Measurements from ENCODE around the gene ONECUT3. TPM values are rescaled to one million over a fixed set of nuclear protein-coding genes. Genes with fewer than 3 reads are reported as not detected.
A peak's percentile ranks its signal among the peaks of the same experiment; 100 is the strongest.

Gene ONECUT3
- total and polyA plus RNA-seq, 9 of the 15 experiments (the other 6 are each of a cell fraction or from before 2014, with no cell fraction given), result not detected

DNA sequence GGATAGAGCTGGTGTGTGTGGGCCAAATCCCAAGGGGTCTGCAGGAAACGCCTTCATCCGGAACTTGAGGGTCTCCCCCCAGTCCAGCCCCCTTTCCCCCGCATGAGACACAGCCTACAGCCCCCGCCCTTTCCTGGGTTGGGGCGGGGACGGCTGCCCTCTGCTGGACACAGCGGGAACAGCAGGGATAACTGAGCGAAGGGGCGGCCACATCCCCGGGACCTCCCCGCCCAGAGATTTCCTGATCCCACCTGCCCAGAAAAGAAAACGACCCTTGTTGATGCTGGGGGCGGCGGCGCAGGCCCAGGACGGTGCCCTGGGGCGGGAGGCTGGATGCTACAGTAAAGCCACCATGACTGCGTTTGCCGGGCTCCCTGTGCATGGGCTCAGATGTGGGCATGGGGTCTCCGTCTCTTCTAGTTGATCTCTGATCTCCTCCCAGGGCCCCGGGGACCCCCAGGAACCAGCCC, 14.2 kb downstream of the ONECUT3 start (continued):
- TF ChIP-seq, protein P1, sequence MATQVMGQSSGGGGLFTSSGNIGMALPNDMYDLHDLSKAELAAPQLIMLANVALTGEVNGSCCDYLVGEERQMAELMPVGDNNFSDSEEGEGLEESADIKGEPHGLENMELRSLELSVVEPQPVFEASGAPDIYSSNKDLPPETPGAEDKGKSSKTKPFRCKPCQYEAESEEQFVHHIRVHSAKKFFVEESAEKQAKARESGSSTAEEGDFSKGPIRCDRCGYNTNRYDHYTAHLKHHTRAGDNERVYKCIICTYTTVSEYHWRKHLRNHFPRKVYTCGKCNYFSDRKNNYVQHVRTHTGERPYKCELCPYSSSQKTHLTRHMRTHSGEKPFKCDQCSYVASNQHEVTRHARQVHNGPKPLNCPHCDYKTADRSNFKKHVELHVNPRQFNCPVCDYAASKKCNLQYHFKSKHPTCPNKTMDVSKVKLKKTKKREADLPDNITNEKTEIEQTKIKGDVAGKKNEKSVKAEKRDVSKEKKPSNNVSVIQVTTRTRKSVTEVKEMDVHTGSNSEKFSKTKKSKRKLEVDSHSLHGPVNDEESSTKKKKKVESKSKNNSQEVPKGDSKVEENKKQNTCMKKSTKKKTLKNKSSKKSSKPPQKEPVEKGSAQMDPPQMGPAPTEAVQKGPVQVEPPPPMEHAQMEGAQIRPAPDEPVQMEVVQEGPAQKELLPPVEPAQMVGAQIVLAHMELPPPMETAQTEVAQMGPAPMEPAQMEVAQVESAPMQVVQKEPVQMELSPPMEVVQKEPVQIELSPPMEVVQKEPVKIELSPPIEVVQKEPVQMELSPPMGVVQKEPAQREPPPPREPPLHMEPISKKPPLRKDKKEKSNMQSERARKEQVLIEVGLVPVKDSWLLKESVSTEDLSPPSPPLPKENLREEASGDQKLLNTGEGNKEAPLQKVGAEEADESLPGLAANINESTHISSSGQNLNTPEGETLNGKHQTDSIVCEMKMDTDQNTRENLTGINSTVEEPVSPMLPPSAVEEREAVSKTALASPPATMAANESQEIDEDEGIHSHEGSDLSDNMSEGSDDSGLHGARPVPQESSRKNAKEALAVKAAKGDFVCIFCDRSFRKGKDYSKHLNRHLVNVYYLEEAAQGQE (IDR thresholded peaks at IDR 0.05; ENCODE audit: borderline replicate concordance), result peak; percentile 91
- TF ChIP-seq, protein P1 (CRISPR knock-in tag; IDR thresholded peaks at IDR 0.05; ENCODE audit: low read depth), result no peak
- TF ChIP-seq BRD9 (IDR thresholded peaks at IDR 0.05; ENCODE audit: low read depth, partially characterized antibody), result peak; percentile 95
- no peak for TF ChIP-seq E2F4 (CRISPR knock-in tag; IDR thresholded peaks at IDR 0.05; ENCODE audit: low read depth)
- TF ChIP-seq, protein P2, sequence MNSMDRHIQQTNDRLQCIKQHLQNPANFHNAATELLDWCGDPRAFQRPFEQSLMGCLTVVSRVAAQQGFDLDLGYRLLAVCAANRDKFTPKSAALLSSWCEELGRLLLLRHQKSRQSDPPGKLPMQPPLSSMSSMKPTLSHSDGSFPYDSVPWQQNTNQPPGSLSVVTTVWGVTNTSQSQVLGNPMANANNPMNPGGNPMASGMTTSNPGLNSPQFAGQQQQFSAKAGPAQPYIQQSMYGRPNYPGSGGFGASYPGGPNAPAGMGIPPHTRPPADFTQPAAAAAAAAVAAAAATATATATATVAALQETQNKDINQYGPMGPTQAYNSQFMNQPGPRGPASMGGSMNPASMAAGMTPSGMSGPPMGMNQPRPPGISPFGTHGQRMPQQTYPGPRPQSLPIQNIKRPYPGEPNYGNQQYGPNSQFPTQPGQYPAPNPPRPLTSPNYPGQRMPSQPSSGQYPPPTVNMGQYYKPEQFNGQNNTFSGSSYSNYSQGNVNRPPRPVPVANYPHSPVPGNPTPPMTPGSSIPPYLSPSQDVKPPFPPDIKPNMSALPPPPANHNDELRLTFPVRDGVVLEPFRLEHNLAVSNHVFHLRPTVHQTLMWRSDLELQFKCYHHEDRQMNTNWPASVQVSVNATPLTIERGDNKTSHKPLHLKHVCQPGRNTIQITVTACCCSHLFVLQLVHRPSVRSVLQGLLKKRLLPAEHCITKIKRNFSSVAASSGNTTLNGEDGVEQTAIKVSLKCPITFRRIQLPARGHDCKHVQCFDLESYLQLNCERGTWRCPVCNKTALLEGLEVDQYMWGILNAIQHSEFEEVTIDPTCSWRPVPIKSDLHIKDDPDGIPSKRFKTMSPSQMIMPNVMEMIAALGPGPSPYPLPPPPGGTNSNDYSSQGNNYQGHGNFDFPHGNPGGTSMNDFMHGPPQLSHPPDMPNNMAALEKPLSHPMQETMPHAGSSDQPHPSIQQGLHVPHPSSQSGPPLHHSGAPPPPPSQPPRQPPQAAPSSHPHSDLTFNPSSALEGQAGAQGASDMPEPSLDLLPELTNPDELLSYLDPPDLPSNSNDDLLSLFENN (IDR thresholded peaks at IDR 0.05; ENCODE audit: low read depth in 2 of 2, low read length in 2 of 2), result no peak
- peak; percentile 93 for TF ChIP-seq VEZF1 (CRISPR knock-in tag; IDR thresholded peaks at IDR 0.05)
- TF ChIP-seq RB1 (IDR thresholded peaks at IDR 0.05; ENCODE audit: low read depth), result peak; percentile 69; the same call in 1 of the 2 replicates
- TF ChIP-seq HMGN3 (IDR thresholded peaks at IDR 0.05; ENCODE audit: borderline replicate concordance, extremely low read depth, insufficient read length, low read depth, low read length), result no peak
- TF ChIP-seq RBM22 (IDR thresholded peaks at IDR 0.05; ENCODE audit: low read depth, low read length, poor library complexity, severe bottlenecking), result no peak
- peak; percentile 90 for TF ChIP-seq ARID2 (IDR thresholded peaks at IDR 0.05)
- no peak for TF ChIP-seq MCM3 (IDR thresholded peaks at IDR 0.05)
- TF ChIP-seq, protein P3, sequence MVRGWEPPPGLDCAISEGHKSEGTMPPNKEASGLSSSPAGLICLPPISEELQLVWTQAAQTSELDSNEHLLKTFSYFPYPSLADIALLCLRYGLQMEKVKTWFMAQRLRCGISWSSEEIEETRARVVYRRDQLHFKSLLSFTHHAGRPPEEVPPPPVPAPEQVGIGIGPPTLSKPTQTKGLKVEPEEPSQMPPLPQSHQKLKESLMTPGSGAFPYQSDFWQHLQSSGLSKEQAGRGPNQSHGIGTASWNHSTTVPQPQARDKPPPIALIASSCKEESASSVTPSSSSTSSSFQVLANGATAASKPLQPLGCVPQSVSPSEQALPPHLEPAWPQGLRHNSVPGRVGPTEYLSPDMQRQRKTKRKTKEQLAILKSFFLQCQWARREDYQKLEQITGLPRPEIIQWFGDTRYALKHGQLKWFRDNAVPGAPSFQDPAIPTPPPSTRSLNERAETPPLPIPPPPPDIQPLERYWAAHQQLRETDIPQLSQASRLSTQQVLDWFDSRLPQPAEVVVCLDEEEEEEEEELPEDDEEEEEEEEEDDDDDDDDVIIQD (CRISPR knock-in tag; IDR thresholded peaks at IDR 0.05), result no peak
